Inflammatory macrophage (primary cell): ENCODE data around the gene ESF1.

ENCODE experiments used
- DNase-seq, 2 donors: peaks; one replicate each; pipeline ENCODE4 v3.0.0-alpha.2; 2020 to 2022

The ESF1 gene

DNA sequence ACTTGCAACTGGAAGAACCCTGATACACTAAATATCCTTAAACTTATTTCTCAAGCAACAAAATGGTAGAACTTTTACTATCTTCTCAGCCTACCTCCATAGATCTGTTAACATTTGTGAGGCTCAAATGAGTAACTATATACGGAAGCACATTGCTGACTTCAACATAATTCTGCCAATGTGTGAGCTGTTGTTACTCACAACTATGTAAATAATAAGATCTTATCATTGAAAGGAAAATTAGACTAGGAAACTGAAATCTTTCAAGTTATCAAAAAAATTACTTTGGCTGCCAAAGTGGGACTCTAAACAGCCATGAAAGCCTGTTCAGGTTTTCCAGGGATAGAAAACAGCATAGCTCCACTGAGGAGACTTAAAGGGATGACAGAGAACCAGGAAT lies 105.8 kb downstream of the ESF1 start:
- no peak for DNase-seq

DNA sequence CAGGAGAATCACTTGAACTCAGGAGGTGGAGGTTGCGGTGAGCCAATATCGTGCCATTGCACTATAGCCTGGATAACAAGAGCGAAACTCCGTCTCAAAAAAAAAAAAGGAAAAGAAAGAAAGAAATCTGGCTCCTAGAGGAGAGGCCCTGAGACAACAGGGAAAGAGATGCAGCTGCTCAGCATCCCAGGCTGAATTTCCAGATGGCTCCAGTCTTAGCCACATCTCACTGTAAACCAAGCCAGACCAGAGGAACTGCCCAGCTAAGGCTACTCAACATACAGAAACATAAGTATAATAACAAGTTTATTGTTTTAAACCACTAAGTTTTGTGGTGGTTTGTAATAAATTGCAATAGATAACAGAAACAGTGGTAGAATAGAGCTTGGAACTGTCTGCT lies 107.5 kb downstream of the ESF1 start:
- DNase-seq: no peak

DNA sequence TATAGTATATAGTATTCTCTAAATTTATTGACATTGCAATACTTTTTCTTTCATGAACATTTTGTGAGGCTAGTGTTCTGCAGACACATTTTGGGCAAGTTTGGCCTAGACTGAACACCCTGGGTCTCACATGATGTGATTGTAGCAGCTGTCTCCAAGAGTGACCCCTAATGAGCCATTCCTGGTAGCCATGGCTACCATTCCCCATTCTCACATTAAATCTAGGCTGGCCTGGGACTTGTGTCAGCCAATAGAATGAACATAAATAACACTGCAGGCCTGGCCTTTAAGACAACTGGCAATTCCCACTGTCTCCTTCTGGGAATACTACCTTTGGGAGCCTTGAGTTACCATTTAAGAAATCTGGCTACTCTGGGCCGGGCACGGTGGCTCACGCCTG lies 108.0 kb downstream of the ESF1 start:
- no peak for DNase-seq

DNA sequence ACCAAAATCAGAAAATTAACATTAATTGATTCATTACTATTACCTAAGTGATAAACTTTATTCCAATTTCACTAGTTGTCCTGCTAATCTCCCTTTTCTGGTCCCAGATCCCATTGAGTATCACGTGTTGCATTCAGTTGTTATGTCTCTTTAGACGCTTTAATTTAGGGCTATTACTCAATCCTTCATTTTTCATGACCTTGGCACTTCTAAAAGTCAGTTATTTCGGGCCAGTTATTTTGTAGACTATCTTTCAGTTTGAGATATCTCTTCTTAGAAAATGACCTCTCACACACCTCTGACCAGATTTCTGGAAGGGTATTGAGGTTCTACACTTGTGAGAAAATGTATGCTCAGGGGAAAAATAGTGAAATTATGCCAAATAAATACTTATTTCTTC lies 112.0 kb downstream of the ESF1 start:
- no peak for DNase-seq

DNA sequence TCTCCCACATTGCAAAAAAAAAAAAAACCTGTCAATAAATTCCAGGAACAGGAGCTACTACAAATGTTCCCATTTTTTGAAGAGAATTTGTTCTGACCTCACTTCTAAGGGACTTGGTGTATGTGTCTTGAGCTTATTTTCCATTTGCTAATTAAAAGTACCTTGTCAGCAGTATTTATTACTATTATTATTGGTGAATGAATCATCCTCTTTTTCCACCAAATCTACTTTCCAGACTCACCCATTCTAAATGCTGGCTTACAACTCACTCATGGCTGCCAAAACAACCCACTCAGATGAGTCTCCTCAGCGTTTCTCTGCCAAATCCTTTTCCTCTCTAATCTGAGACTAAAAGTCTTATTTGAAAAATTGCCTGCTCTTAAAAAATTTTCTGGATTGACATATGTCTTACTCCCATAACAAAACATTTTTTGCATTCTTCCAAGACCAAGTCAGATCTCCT lies 112.8 kb downstream of the ESF1 start:
- no peak for DNase-seq

DNA sequence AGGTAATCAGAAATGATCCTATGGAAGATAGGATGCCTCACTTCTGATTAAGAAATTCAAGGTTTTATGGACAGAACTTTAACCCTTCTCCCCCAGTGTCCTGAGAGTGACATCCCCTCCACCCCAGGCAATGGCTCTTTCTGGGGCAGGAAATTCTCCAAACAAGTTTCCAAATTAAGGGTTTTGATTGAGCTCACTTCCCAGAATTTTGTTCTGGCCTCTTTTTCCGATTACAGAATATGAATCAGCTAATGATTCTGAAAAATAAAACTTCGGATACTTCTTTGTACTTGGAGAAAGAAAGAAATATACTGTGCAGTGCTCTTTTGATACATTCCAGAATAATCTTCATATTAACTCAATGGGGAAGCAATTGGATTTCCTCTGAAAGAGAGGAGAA lies 113.2 kb downstream of the ESF1 start:
- DNase-seq: no peak

DNA sequence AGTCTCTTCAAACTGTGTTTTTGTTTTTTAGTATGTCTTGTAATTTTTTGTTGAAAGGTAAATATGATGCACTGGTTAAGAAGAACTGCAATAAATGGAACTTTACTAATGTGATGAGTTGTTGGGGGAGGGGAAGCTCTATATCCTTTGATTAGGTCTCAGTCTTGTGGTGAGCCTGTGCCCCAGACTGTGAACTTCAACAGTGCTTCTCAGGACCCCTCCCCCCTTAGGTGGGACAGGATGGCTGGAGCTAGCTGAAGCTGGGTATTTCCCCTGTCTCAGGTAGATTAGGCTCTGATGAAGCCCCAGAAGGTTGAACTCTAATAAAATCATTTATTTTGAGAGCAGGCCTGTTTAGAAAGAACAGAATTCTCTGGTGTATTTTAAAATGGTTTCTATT lies 114.6 kb downstream of the ESF1 start:
- no peak for DNase-seq

DNA sequence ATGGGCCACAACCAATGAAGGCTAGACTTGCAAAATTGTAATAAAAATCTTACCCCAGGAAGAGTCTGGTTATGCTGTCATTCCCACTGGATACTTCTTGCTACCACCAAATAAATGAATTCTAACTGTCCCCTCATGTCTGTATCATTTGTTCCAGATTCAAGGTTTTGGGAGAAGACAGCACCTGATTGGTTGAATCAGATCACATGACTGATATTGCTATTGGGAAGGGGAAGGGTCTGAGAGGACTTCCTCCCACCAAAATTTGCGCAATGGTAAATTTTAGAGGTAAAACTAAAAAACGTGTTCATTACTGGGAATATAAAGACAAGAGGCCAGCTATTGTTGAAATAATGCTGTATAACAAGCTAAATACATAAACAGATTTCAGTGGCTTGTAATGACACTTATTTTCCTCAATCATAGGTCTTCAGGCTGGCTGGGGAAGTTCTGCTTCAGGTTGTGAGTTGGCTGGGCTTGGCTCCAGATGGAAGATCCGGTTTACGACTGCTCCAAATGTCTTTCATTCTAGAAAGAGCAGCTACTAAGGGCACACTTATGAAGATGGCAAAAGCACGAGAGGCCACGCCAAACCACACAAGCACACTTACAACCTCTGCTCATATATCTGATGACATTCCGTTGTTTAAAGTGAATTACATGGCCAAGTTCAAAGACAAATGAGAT lies 118.9 kb downstream of the ESF1 start:
- DNase-seq: no peak
